Peyer's patch (tissue), 4 donors: ENCODE measurements around the gene TTYH3. TPM values are rescaled to one million over a fixed set of nuclear protein-coding genes. Genes with fewer than 3 reads are reported as not detected.
A peak's percentile ranks its signal among the peaks of the same experiment; 100 is the strongest.

ENCODE experiments used
- DNase-seq, 3 donors: peaks; one replicate each; pipeline ENCODE4 v3.0.0-alpha.2; 2017 to 2019
- H3K27ac ChIP-seq, 4 donors: fragments of 200-600 bp; sonication (generic); one replicate each; pipeline ENCODE4 v1.5.1; 2016 to 2019
- H3K27me3 ChIP-seq, 2 donors: fragments of 200-600 bp; sonication (generic); one replicate each; pipeline ENCODE4 v1.5.1; 2019
- H3K36me3 ChIP-seq, 3 donors: fragments of 200-600 bp; sonication (generic); one replicate each; pipeline ENCODE4 v1.5.1; 2016 to 2019
- H3K4me1 ChIP-seq, 4 donors: fragments of 200-600 bp; sonication (generic); one replicate each; pipeline ENCODE4 v1.5.1; 2016 to 2019
- H3K4me3 ChIP-seq, 4 donors: fragments of 200-600 bp; sonication (generic); 1 replicate in 3 of 4; 2 replicates in 1 of 4; pipeline ENCODE4 v1.5.1; 2016 to 2019; ENCODE audit warnings: mild to moderate bottlenecking in 1 of 4
- H3K9me3 ChIP-seq, 4 donors: fragments of 200-600 bp; sonication (generic); one replicate each; pipeline ENCODE4 v1.5.1; 2016 to 2019; ENCODE audit warnings: mild to moderate bottlenecking in 1 of 4
- POLR2A ChIP-seq, 2 donors: fragments of 450-650 bp; IDR thresholded peaks; one replicate each; pipeline ENCODE4 v1.5.1; 2017; ENCODE audit warnings: antibody characterized with exemption in 2 of 2, mild to moderate bottlenecking in 2 of 2, moderate library complexity in 2 of 2
- total RNA-seq, 4 donors: library from RNA; depleted of rRNA; stranded (reverse); fragments of >200 nt; gene quantifications; one replicate each; pipeline ENCODE4 v1.1.0, GENCODE V29; 2016
- TF ChIP-seq, protein P1 (sequence below), 6 experiments: fragments of 450-650 bp in 4 of 6; fragments of 200-600 bp in 2 of 6; sonication (generic) in 1 of 6; IDR thresholded peaks; one replicate each; pipeline ENCODE4 v1.5.1; 2017 to 2019; ENCODE audit warnings: antibody characterized with exemption in 6 of 6, mild to moderate bottlenecking in 3 of 6, moderate library complexity in 1 of 6

The TTYH3 gene
- total RNA-seq = 10 to 100 TPM; 61.8 to 99.9 (median 83.4) TPM

DNA sequence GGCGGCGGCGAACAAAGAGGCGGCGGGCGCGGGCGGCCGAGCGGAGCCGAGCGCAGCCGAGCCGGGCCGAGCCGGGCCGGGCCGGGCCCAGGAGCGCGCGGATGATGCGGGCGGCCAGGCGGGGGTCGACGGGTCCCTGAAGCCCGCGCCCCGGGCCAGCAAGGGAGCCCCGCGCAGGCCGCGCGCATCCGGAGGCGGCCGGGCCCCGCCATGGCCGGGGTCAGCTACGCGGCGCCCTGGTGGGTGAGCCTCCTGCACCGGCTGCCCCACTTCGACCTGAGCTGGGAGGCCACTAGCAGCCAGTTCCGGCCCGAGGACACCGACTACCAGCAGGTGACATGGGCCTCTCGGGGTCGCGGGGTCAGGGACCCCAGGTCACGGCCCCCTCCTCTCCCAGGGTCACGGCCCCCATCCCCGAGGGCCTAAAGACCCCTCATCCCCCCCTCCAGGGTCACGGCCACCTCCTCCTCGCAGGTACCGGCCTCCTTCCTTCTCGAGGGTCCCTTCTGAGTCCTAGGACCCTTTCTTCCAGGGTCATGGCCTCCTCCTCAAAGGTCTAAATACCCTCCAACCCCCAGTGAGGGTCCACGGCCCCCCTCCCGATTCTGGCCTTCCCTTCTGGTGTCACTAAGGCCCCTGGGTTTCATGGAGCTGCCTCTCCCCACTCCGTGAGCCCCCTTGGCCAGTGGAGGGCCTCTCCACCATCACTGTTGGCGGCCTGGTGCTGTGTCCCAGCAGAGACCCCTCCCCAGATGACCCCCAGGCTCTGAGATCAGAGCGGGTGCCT, at the start of gene TTYH3:
TTYH3 (plus strand) TSS at position 41 of the 787 bp plus-strand sequence; CDS start at position 211, 170 bp downstream.
- TF ChIP-seq, protein P1, sequence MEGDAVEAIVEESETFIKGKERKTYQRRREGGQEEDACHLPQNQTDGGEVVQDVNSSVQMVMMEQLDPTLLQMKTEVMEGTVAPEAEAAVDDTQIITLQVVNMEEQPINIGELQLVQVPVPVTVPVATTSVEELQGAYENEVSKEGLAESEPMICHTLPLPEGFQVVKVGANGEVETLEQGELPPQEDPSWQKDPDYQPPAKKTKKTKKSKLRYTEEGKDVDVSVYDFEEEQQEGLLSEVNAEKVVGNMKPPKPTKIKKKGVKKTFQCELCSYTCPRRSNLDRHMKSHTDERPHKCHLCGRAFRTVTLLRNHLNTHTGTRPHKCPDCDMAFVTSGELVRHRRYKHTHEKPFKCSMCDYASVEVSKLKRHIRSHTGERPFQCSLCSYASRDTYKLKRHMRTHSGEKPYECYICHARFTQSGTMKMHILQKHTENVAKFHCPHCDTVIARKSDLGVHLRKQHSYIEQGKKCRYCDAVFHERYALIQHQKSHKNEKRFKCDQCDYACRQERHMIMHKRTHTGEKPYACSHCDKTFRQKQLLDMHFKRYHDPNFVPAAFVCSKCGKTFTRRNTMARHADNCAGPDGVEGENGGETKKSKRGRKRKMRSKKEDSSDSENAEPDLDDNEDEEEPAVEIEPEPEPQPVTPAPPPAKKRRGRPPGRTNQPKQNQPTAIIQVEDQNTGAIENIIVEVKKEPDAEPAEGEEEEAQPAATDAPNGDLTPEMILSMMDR (IDR thresholded peaks at IDR 0.05) = no peak
- peak in 1 of 2 donors; percentile 43 for TF ChIP-seq POLR2A (IDR thresholded peaks at IDR 0.05)
- no peaks in the 10 kb centered on the region for H3K27me3 ChIP-seq
- peak in 1 of 3 donors; percentile 64 for DNase-seq
- no peaks in the 10 kb centered on the region for H3K36me3 ChIP-seq
- H3K27ac ChIP-seq = peak within 1 kb of the TSS; percentile 79 to 93 (median 86)
- peak within 1 kb of the TSS; percentile 65 to 98 (median 88) for H3K4me3 ChIP-seq
- peaks cover 11 to 57% (median 21%) of the 10 kb centered on the region in 4 donors for H3K4me1 ChIP-seq
- no peaks in the 10 kb centered on the region for H3K9me3 ChIP-seq

DNA sequence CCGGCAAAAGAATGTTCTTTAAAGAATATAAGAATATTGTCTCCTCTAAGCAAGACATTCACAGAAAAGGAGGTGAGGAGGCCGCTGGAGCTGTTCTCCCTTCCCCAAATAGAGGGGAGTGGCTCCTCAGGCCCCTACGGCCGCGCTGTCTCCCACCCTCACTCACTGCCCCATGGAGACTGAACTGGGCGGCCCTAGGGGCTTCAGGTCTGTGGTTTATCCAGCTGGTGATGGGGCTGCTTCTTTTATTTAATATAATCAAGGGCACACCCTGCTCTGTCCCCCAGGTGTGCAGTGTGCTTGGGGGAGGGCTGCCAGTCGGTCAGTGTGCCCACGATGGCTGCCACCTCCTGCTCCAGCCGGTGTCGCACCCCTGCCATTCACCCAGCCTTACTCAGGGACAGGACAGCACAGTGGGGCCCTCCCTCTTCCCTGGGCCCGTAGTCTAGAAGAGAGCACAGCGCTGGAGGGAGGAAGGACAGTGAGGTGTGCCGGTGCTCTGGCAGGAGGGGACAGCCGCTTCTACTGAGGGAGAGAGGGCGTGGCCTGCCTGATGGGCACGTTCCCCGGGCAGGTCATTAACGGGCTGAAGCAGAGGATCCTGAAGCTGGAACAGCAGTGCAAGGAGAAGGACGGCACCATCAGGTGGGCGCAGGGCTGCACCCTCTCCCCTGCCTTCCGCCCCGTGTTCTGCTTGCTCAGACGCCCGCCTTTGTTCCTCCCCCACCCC, 49.6 kb upstream of the TTYH3 start:
- Histone ChIP-seq H3K4me3 (no peak overlapping the region), H3K27ac (no peak overlapping the region), H3K9me3 (no peaks in the 10 kb centered on the region), H3K4me1 (no peaks in the 10 kb centered on the region), H3K27me3 (no peaks in the 10 kb centered on the region), H3K36me3 (peaks cover 0 to 41% (median 0%) of the 10 kb centered on the region in 3 donors)
- DNase-seq = no peak
- TF ChIP-seq POLR2A (IDR thresholded peaks at IDR 0.05) = no peak
- TF ChIP-seq, protein P1 (IDR thresholded peaks at IDR 0.05) = no peak

DNA sequence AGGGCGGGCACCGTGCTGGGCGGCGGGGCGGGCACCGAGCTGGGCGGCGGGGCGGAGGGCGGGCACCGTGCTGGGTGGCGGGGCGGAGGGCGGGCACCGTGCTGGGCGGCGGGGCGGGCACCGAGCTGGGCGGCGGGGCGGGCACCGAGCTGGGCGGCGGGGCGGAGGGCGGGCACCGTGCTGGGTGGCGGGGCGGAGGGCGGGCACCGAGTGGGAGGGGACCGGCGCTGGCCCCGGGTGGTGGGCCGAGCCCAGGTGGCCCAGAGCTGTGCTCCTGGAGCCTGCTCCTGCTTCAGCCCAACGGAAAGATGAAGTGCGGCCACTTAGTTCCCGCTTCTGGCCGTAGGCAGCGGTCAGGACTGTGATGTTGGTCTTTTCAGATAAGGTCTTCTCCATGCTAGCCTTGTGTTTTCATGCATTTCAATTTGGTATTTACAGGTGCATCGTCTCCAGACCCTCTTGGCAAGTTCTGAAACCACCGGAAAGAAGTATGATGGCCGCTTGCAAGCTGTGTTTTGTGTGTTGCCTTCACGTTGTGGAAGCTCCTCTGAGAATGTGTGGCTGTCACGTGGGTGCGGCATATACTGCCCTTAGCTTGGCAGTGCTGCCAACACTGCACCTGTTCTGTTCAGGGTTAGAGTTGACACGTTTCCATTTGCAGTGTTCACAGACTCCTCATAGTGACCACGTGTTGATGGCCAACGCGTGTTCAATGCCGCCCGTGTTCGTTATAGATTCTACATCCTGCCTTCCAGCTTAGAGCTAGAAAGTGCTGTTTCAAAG, 47.8 kb upstream of the TTYH3 start:
- Histone ChIP-seq H3K27ac (no peak overlapping the region), H3K36me3 (peaks cover 0 to 42% (median 0%) of the 10 kb centered on the region in 3 donors), H3K27me3 (no peaks in the 10 kb centered on the region), H3K9me3 (no peaks in the 10 kb centered on the region), H3K4me3 (no peak overlapping the region), H3K4me1 (no peaks in the 10 kb centered on the region)
- no peak for DNase-seq
- no peak for TF ChIP-seq POLR2A (IDR thresholded peaks at IDR 0.05)
- TF ChIP-seq, protein P1 (IDR thresholded peaks at IDR 0.05) = no peak

GRCh38 chr7:2585446-2585845, 46.3 kb upstream of the TTYH3 start:
- TF ChIP-seq, protein P1 (IDR thresholded peaks at IDR 0.05) = no peak
- no peak for TF ChIP-seq POLR2A (IDR thresholded peaks at IDR 0.05)
- H3K27ac ChIP-seq = no peak overlapping the region
- DNase-seq = no peak
- H3K27me3 ChIP-seq = no peaks in the 10 kb centered on the region
- no peak overlapping the region for H3K4me3 ChIP-seq
- peaks cover 0 to 57% (median 0%) of the 10 kb centered on the region in 3 donors for H3K36me3 ChIP-seq
- no peaks in the 10 kb centered on the region for H3K4me1 ChIP-seq
- H3K9me3 ChIP-seq = no peaks in the 10 kb centered on the region

DNA sequence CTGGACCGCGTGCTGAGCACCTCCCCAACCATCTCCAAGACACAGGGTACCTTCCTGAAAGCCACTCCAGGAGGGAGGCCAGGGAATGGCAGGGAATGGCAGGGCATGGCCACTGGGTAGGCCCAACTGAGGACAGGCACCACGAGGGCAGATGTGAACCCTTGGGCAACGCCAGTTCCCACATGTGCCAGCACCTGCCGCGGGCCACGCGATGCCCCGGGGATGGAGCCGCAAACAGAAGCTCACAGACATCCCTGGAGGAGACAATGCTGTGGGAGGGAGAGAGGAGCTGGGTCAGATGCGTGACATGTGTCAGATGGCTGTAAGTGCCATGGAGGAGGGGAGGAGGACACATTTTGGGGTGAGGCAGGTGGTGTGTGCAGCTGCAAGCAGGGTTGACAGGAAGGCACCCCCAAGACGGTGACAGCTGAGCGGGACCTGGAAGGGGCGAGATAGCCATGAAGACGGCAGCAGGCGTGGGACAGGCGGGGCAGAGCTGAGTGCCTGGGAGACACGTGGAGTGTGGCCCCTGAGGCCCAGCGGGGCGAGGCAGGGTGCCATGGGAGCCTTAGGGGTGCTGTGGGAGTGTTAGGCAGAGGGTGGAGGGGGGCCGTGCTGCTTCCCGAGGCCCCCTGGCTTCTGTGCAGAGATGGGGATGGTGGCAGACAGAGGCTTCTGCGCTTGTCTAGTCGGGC, 45.3 kb upstream of the TTYH3 start:
- no peak overlapping the region for H3K27ac ChIP-seq
- no peaks in the 10 kb centered on the region for H3K4me1 ChIP-seq
- DNase-seq = no peak
- H3K4me3 ChIP-seq = no peak overlapping the region
- peaks cover 0 to 58% (median 0%) of the 10 kb centered on the region in 3 donors for H3K36me3 ChIP-seq
- no peaks in the 10 kb centered on the region for H3K9me3 ChIP-seq
- no peak for TF ChIP-seq POLR2A (IDR thresholded peaks at IDR 0.05)
- TF ChIP-seq, protein P1 (IDR thresholded peaks at IDR 0.05) = no peak
- H3K27me3 ChIP-seq = no peaks in the 10 kb centered on the region
